CD14-positive monocyte (primary cell): Measurements from ENCODE around the gene ZDHHC17. TPM values are rescaled to one million over a fixed set of nuclear protein-coding genes. Genes with fewer than 3 reads are reported as not detected.

Experiments
- DNase-seq, 3 donors: peaks; one replicate each; pipeline ENCODE4 v3.0.0-alpha.2; 2011 to 2022
- H2AFZ ChIP-seq: 2 replicates; pipeline ENCODE4 v1.6.0; 2012; ENCODE audit warnings: mild to moderate bottlenecking, low read depth, low read length, inconsistent platforms; ENCODE audit not compliant: insufficient read depth, poor library complexity, severe bottlenecking
- H3K27ac ChIP-seq, 2 donors: 1 replicate in 1 of 2; 2 replicates in 1 of 2; pipeline ENCODE4 v1.5.1; 2012 to 2013; ENCODE audit warnings: low read length in 2 of 2, control low read depth in 1 of 2, inconsistent platforms in 1 of 2, low read depth in 1 of 2, mild to moderate bottlenecking in 1 of 2
- H3K27me3 ChIP-seq, 2 donors: one replicate each; pipeline versions ENCODE4 v1.6.0 to v1.6.1; 2011 to 2013; ENCODE audit warnings: low read length in 2 of 2; ENCODE audit not compliant: control insufficient read depth in 2 of 2, insufficient read depth in 2 of 2
- H3K36me3 ChIP-seq, 2 donors: replicated peaks in 1 of 2; 1 replicate in 1 of 2; 2 replicates in 1 of 2; pipeline versions ENCODE4 v1.5.1 to v1.6.1; 2012 to 2013; ENCODE audit warnings: low read length in 2 of 2, control low read depth in 1 of 2, inconsistent platforms in 1 of 2, mild to moderate bottlenecking in 1 of 2; ENCODE audit not compliant: insufficient read depth in 2 of 2, control insufficient read depth in 1 of 2
- H3K4me1 ChIP-seq, 2 donors: 1 replicate in 1 of 2; 2 replicates in 1 of 2; pipeline versions ENCODE4 v1.5.1 to v1.6.1; 2012 to 2013; ENCODE audit warnings: low read length in 2 of 2, control low read depth in 1 of 2, inconsistent platforms in 1 of 2, mild to moderate bottlenecking in 1 of 2, moderate library complexity in 1 of 2; ENCODE audit not compliant: insufficient read depth in 2 of 2, control insufficient read depth in 1 of 2
- H3K4me2 ChIP-seq: replicated peaks from 2 replicates; pipeline ENCODE3; 2012; ENCODE audit warnings: low read length, moderate library complexity, mild to moderate bottlenecking; ENCODE audit not compliant: poor library complexity, severe bottlenecking; ENCODE audit errors: extremely low read depth
- H3K4me3 ChIP-seq, 3 experiments: fragments of 200-600 bp in 1 of 3; sonication (generic) in 1 of 3; replicated peaks in 1 of 3; 1 replicate in 2 of 3; 2 replicates in 1 of 3; pipeline ENCODE4 v1.5.1; 2011 to 2013; ENCODE audit warnings: low read length in 3 of 3, mild to moderate bottlenecking in 3 of 3, control low read depth in 2 of 3, low read depth in 2 of 3, inconsistent platforms in 1 of 3, moderate library complexity in 1 of 3
- H3K79me2 ChIP-seq: 2 replicates; pipeline ENCODE4 v1.6.0; 2012; ENCODE audit warnings: mild to moderate bottlenecking, control low read depth, inconsistent platforms, low read length, moderate library complexity; ENCODE audit not compliant: insufficient read depth
- H3K9ac ChIP-seq: 2 replicates; pipeline ENCODE4 v1.6.0; 2017; ENCODE audit warnings: low read length, mild to moderate bottlenecking; ENCODE audit not compliant: insufficient read depth, poor library complexity, severe bottlenecking
- H3K9me3 ChIP-seq, 2 donors: replicated peaks in 1 of 2; 1 replicate in 1 of 2; 2 replicates in 1 of 2; pipeline versions ENCODE4 v1.5.1 to v1.6.1; 2012 to 2013; ENCODE audit warnings: low read length in 2 of 2, control low read depth in 1 of 2; ENCODE audit not compliant: control insufficient read depth in 1 of 2, insufficient read depth in 1 of 2
- H4K20me1 ChIP-seq: 2 replicates; pipeline ENCODE4 v1.6.0; 2012; ENCODE audit warnings: mild to moderate bottlenecking, low read length, control low read depth, moderate library complexity; ENCODE audit not compliant: insufficient read depth
- H3K27ac Mint-ChIP-seq, 7 donors: one replicate each; pipeline ENCODE4 v1.8.0; 2020; ENCODE audit warnings: mild to moderate bottlenecking in 7 of 7, mixed read lengths in 7 of 7, moderate library complexity in 6 of 7, inconsistent platforms in 2 of 7
- H3K27me3 Mint-ChIP-seq, 3 donors: one replicate each; pipeline ENCODE4 v1.8.0; 2021 to 2022; ENCODE audit warnings: low read depth in 3 of 3, mild to moderate bottlenecking in 3 of 3, mixed read lengths in 3 of 3, moderate library complexity in 3 of 3, inconsistent platforms in 1 of 3
- H3K36me3 Mint-ChIP-seq, 2 donors: one replicate each; pipeline ENCODE4 v1.8.0; 2020; ENCODE audit warnings: mixed read lengths in 2 of 2, inconsistent platforms in 1 of 2, mild to moderate bottlenecking in 1 of 2
- H3K4me1 Mint-ChIP-seq: one replicate; pipeline ENCODE4 v1.8.0; 2020; ENCODE audit warnings: mild to moderate bottlenecking, mixed read lengths
- H3K4me3 Mint-ChIP-seq, 2 donors: one replicate each; pipeline ENCODE4 v1.8.0; 2020; ENCODE audit warnings: mild to moderate bottlenecking in 2 of 2, mixed read lengths in 2 of 2, moderate library complexity in 1 of 2
- H3K9me3 Mint-ChIP-seq, 7 donors: one replicate each; pipeline ENCODE4 v1.8.0; 2020 to 2022; ENCODE audit warnings: mixed read lengths in 7 of 7, mild to moderate bottlenecking in 6 of 7, moderate library complexity in 6 of 7, inconsistent platforms in 2 of 7
- WGBS: methylation state at CpG from one replicate; pipeline ENCODE4 v1.1.5; 2013; ENCODE audit warnings: missing lambda C conversion rate; ENCODE audit not compliant: insufficient coverage; 5-methylcytosine and 5-hydroxymethylcytosine counted together
- intact Hi-C, 2 donors: fragments of 100-400 bp; cut with micrococcal nuclease; formaldehyde crosslinking; loops; one replicate each; pipeline versions ENCODE4 v1.15.0 to v1.15.1; 2023
- polyA plus RNA-seq, 3 donors: library from polyadenylated mRNA; depleted of rRNA in 1 of 3; unstranded in 2 of 3; stranded (reverse) in 1 of 3; fragments of 300-500 nt in 2 of 3; fragments of >200 nt in 1 of 3; fragmentation: Illumina TruSeq in 2 of 3; gene quantifications; 1 replicate in 2 of 3; 2 replicates in 1 of 3; pipeline ENCODE4 v1.2.3, GENCODE V29; 2012 to 2021
- TF ChIP-seq, protein P1 (sequence below): fragments of 200-600 bp; IDR thresholded peaks from one replicate; pipeline ENCODE4 v1.8.0; 2022; ENCODE audit warnings: antibody characterized with exemption, mild to moderate bottlenecking

ZDHHC17 gene
- polyA plus RNA-seq, 3 donors: 4.6 to 31.4 (median 9.3) TPM

DNA sequence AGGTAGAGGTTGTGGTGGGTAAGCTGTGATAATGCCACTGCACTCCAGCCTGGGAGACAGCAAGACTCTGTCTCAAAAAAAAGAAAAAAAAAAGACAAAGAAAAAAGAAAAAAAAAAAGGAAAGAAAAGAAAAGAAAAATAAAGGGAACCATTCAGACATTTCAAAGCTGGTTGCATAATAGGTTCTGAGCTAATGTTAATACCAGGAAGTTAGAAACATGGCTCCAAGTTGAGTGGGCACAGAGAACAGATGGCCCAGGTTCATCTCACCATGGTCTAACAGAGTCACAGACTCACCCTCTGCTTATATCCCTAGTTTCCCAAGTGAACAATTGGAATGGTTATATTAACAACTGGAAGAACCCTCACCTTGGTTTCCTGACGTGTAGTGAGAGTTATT, 17.4 kb upstream of the ZDHHC17 start:
- TF ChIP-seq, protein P1, sequence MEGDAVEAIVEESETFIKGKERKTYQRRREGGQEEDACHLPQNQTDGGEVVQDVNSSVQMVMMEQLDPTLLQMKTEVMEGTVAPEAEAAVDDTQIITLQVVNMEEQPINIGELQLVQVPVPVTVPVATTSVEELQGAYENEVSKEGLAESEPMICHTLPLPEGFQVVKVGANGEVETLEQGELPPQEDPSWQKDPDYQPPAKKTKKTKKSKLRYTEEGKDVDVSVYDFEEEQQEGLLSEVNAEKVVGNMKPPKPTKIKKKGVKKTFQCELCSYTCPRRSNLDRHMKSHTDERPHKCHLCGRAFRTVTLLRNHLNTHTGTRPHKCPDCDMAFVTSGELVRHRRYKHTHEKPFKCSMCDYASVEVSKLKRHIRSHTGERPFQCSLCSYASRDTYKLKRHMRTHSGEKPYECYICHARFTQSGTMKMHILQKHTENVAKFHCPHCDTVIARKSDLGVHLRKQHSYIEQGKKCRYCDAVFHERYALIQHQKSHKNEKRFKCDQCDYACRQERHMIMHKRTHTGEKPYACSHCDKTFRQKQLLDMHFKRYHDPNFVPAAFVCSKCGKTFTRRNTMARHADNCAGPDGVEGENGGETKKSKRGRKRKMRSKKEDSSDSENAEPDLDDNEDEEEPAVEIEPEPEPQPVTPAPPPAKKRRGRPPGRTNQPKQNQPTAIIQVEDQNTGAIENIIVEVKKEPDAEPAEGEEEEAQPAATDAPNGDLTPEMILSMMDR: no peak
- Mint-ChIP-seq H3K9me3 (peaks cover 0 to 7% (median 4%) of the 10 kb centered on the region in 7 donors), H3K4me1 (peaks cover 19% of the 10 kb centered on the region), H3K4me3 (no peak overlapping the region), H3K27ac (peak overlapping the region in 6 of 7 donors; percentile 28 to 70 (median 58)), H3K36me3 (no peaks in the 10 kb centered on the region), H3K27me3 (no peaks in the 10 kb centered on the region)
- whole genome bisulfite sequencing: no CpG with 5 or more reads among the region's 1 CpG
- peak overlapping the region; percentile 55 for H2AFZ ChIP-seq
- DNase-seq: peak in 2 of 3 donors; percentile 19 to 62
- intact Hi-C loops: no loop called here
- no peaks in the 10 kb centered on the region for H3K9me3 ChIP-seq
- H3K4me3 ChIP-seq: peak overlapping the region in 1 of 3 experiments; percentile 16
- no peaks in the 10 kb centered on the region for H3K27me3 ChIP-seq
- H3K4me2 ChIP-seq: peak overlapping the region; percentile 12
- no peak overlapping the region for H3K9ac ChIP-seq
- H3K36me3 ChIP-seq: no peaks in the 10 kb centered on the region
- peak overlapping the region in 1 of 2 donors; percentile 46 for H3K27ac ChIP-seq
- peaks cover 18 to 21% of the 10 kb centered on the region in 2 donors for H3K4me1 ChIP-seq
- no peaks in the 10 kb centered on the region for H4K20me1 ChIP-seq
- no peaks in the 10 kb centered on the region for H3K79me2 ChIP-seq

GRCh38 chr12:76747245-76747644, 16.7 kb upstream of the ZDHHC17 start:
- Histone ChIP-seq H3K27me3 (no peaks in the 10 kb centered on the region), H3K79me2 (no peaks in the 10 kb centered on the region), H3K9ac (no peak overlapping the region), H3K9me3 (no peaks in the 10 kb centered on the region), H4K20me1 (no peaks in the 10 kb centered on the region), H2AFZ (no peak overlapping the region), H3K4me2 (no peak overlapping the region), H3K36me3 (no peaks in the 10 kb centered on the region), H3K4me1 (peaks cover 18 to 21% of the 10 kb centered on the region in 2 donors), H3K27ac (no peak overlapping the region), H3K4me3 (no peak overlapping the region)
- H3K36me3 Mint-ChIP-seq: no peaks in the 10 kb centered on the region
- WGBS: no CpG with 5 or more reads among the region's 2 CpGs
- intact Hi-C loops: no loop called here
- TF ChIP-seq, protein P1: no peak
- DNase-seq: no peak
- H3K27me3 Mint-ChIP-seq: no peaks in the 10 kb centered on the region
- H3K4me1 Mint-ChIP-seq: peaks cover 19% of the 10 kb centered on the region
- H3K4me3 Mint-ChIP-seq: no peak overlapping the region
- H3K9me3 Mint-ChIP-seq: peaks cover 0 to 7% (median 4%) of the 10 kb centered on the region in 7 donors
- H3K27ac Mint-ChIP-seq: peak overlapping the region in 2 of 7 donors; percentile 30 to 46
